C1 segment of cervical spinal cord (tissue), 14 donors: Measurements from ENCODE around the gene BHLHA9.

Experiments
- DNase-seq, 14 donors: peaks; one replicate each; lab custom pipeline; 2025; lab: John Stamatoyannopoulos, UW

Gene BHLHA9

DNA sequence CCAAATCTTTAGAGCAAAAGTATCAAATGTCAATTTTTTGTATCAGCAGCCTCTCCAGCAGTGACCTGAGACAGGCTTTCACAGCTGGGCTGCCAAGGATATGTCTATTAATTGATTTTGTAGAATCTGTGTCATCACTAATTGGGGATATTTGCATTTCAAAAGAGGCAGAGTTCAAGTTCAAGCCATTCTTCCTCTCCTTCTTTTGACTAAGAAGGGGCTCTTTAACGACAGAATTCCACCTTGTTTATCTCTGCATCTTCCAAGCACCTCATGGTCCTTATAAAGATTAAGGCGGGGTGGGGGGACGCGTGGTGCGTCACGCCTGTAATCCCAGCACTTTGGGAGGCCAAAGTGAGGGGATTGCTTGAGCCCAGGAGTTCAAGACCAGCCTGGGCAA lies 15.2 kb upstream of the BHLHA9 start:
- no peak for DNase-seq

DNA sequence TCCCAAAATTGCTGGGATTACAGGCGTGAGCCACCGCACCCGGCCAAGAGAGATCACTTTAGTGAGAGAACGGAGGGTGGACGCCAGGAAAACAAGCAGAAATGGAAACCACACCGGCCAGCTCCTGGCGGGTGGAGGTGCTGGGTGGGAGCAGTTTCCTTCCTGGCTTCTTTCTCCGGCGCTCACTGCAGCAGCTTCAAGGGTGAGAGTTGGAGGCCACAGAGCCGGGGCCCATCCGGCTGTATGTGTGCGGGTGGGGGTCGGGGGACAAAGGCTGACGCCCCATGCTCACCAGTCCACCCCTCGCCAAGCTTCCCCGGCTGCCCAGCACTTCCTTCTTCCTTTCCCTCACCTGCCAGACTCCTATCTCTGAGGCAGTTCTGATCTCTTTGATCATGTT lies 13.5 kb upstream of the BHLHA9 start:
- DNase-seq, result no peak

DNA sequence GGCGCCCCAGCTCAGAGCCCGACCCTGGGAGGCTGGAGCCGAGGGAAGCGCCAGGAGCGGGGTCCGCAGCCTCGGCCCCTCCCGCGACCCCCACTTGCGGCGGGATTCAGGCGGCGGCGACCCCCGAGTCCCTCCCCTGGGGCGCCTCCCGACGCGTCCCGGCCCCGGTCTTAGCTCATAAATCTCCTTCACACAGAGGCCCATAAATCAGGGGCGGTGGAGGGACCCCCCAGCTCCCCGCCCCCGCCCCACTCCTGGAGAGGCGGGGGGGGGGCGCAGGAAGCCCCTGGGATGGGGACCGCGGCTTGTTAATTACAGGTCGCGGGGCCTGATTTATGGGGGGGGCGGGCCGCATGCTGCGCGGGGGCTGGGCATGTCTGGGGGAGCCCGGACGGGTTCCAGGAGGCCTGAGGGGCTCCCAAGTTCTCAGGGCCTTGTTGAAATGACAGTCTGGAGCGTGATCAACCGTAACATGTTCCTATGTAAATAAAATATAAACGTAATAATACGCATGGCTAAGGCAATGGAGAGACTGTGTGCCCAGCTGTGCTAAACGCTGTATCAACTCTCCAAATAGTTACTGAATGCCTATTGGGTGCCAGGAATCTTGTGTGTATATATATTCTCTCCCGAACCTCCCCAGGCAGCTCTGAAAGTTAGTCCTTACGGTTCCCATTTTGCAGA lies 10.0 kb upstream of the BHLHA9 start:
- no peak for DNase-seq

DNA sequence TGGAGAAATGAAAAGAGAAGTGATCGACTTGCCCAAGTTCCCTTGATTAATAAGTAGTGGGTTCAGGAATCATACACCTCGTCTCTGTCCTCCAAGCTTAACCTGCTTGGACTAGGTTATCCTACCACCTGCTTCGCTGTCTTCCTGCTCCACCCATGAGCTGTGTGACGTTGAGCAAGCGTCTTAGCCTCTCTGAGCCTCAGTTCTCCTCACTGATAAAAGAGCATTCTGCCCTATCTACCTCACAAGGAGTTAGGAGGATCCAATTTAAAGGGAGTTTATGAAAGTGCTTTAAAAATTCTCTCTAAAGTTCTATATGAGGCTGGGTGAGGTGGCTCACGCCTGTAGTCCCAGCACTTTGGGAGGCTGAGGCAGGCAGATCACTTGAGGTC lies 9.5 kb upstream of the BHLHA9 start:
- no peak for DNase-seq

DNA sequence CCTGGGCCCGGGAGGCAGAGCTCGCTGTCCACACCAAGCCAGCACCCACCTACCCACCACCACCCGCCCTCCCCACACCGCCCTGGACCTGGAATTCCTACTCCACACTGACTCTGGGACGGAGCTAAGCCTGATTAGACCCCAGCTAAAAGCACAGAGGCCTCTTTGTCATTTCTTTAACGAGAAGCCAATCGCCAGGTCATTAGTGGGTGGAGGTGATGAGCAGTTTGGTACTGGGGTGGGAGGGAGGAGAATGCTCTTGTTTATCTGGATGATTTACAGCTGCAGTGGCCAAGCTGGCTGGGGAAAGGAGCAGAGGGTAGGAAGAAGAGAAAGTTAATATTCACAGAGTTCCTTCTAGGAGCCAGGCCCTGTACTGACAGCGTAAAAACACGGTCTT lies 6.0 kb upstream of the BHLHA9 start:
- no peak for DNase-seq

DNA sequence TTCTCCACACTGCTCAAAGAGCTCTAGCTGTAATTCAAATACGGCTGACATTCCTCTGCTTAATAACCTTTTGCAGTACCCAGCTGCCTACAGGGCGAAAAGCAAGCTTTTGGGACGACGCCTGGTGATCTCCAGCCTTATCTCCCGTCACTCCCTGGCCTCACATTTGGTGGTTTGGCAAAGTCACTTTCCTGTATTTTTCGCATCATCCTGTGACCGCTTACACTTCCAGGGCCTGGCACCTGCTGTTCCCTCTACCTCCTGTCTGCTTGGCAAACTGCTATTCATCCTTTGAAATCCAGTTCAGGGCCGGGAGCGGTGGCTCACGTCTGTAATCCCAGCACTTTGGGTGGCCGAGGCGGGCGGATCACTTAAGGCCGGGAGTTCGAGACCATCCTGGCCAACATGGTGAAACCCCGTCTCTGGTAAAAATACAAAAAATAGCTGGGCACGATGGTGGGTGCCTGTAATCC lies 2.7 kb upstream of the BHLHA9 start:
- DNase-seq, result peak in 1 of 14 donors; percentile 84

DNA sequence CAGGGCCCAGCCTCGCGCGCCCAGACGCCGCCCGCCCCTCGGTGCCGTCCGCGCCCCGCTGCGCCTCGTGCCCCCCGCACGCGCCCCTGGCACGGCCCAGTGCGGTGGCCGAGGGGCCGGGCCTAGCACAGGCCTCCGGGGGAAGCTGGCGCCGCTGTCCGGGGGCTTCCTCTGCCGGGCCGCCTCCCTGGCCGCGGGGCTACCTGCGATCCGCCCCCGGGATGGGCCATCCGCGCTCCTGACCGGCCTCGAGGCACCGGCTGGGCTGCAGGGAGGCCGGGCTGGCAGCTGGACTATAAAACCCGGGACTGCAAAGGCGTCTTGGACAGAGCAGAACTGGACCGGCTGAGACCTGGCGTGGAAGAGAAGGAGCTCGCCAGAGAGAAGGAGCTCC lies 783 bp downstream of the BHLHA9 start:
- DNase-seq, result no peak

DNA sequence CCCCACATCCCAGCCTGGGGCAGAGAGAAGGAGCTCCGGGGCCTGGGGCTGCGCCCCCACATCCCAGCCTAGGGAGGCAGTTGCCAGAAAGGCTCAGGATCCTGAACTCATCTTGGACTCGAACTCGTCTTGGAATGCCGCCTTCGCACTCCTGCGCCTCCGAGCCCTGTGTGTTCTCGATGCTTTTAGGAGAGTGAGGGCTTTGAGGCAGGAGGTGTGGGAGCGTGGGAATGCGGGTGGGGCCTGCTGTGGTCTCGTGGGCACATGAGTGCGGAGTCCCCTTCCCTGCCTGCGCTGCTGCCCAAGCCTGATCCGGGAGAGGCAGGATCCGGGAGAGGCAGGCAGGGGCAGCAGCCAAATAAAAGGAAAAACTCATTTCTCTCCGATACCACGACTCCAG lies 1.2 kb downstream of the BHLHA9 start:
- no peak for DNase-seq

DNA sequence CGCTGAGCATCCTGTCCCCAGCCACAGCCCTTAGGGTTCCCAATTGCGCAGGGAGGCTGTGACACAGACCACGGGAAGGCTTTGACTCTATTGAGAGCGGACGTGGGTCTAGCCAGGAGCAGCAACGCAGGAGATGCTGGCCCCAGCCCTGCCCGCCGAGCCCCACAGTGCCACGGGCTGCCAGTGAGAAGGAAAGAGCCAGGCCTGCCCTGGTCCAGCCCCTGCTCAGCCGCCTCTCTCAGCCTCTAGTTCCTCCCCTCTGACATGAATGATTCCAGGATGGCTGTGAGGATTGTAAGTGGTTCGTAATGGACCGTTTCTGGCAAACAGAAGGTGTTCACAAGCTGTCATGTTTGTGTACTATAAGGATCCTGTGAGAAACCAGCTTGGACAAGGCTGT lies 2.5 kb downstream of the BHLHA9 start:
- no peak for DNase-seq

DNA sequence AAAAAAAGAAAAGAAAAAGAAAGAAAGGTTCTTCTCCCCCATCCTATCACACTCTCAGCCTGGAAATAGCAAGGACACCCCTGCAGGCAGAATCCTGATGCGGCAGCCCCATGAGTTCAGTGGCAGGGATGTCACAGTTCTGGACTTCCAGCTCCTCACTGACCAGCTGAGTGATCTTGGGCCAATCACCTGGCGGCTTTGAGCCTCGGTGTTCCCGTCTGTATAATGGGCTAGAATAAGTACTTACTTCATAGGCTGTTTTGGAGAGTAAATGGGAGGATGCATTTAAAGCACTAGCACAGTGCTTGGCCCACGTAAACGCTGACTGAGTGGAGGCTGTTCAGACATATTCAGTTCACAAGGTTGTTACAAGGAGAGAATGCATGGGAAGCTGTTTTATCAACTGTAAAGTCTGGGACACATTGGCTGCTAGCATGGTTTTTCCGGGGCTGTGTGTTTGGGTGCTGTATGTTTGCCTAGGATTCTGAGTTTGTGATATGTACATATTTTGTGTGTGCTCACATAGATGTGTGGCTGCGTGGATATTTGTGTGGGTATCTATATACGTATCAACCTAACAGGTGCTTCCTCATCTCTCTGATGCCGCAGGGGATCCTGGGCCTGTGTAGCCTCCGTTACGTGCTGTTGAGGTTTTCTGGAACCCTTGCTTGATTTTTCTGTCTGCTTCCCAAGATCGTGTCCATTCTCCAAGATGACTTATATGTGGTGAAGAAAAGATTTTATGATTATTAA lies 3.4 kb downstream of the BHLHA9 start:
- no peak for DNase-seq

DNA sequence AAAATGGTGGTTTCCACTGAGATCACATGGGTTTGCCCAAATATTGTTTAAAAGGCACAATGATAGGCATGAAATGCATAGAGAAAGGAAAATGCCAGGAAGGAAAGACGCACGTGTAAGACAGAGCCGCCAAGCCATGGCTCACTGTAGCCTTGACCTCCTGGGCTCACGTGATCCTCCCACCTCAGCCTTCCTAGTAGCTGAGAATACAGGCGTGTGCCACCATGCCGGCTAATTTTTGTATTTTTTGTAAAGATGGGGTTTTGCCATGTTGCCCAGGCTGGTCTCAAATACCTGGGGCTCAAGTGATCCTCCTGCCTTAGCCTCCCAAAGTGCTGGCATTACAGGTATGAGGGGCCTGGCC lies 4.0 kb downstream of the BHLHA9 start:
- DNase-seq, result no peak

DNA sequence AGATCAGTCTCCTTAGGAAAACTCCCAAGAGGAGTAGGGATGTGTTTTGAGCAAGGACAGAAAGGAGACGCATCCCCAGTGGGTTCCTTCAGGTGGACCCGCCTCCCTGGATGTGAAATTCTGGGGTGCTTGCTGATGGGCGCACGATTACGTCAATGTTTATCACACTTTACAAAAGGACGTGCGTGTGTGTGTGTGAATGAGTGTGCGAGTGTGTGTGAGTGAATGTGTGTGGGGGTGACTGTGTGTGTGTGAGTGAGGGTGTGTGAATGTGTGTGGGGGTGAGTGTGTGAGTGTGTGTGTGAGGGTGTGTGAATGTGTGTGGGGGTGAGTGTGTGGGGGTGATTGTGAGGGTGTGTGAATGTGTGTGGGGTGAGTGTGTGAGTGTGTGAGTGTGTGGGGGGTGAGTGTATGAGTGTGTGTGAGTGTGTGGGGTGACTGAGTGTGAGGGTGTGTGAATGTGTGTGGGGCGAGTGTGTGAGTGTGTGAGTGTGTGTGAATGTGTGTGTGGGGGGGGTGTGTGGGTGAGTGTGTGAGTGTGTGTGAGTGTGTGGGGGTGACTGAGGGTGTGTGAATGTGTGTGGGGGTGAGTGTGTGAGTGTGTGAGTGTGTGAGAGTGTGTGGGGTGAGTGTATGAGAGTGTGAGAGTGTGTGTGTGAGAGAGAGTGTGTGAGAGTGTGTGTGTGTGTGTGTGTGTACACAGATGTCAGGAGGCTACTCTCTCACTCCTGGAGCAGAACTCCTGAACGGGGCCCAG lies 5.1 kb downstream of the BHLHA9 start:
- DNase-seq, result no peak

DNA sequence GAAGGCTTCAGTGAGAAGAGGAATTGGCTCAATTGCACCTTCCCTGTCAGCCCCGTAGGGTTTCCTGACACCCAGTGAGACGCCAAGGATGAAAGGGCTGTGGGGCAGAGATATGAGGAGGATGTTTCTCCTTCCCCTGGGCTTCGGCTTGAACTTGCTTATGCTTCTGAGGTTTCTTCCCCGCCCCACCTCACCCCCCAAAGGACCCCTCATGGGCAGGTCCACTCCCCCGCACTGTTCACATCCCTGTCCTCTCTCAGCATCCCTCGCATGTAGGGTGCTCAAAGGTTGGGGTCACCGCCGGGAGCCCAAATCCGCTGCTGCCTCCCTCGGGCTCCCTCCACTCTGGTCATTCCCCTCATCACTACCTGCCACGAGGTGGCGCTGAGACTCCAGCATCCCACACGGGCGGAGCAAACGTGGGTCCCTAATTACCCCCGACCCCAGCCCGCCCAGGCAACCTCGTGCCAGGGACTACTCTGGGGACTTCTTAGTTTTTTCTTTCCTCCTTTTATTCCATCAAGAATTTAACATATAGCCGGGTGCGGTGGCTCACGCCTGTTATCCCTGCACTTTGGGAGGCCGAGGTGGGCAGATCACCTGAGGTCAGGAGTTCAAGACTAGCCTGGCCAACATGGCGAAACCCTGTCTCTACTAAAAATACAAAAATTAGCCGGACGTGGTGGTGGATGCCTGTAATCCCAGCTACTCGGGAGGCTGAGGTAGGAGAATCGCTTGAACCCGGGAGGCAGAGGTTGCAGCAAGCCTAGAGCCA lies 5.9 kb downstream of the BHLHA9 start:
- DNase-seq, result peak in 9 of 14 donors; percentile 4 to 41 (median 11)

DNA sequence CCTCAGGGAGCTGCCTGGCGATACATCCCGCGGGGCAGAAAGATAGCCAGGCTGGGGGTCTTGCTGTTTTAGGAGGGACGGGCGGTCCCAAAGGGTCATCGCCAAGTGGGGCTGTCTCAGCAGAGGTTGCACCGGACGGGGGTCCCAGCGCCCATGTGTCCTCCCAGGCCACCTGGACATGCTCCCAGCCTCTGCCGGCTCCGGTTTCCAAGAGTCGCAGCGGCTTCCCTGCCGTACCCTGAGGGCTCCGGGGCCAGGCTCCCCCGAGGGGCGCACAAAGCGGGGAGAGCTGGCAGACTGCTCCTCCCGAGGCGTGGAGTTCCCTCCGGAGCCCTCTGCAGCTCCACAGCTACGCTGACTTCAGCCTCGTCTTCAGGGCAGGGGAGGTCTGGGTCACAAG lies 10.4 kb downstream of the BHLHA9 start:
- no peak for DNase-seq

DNA sequence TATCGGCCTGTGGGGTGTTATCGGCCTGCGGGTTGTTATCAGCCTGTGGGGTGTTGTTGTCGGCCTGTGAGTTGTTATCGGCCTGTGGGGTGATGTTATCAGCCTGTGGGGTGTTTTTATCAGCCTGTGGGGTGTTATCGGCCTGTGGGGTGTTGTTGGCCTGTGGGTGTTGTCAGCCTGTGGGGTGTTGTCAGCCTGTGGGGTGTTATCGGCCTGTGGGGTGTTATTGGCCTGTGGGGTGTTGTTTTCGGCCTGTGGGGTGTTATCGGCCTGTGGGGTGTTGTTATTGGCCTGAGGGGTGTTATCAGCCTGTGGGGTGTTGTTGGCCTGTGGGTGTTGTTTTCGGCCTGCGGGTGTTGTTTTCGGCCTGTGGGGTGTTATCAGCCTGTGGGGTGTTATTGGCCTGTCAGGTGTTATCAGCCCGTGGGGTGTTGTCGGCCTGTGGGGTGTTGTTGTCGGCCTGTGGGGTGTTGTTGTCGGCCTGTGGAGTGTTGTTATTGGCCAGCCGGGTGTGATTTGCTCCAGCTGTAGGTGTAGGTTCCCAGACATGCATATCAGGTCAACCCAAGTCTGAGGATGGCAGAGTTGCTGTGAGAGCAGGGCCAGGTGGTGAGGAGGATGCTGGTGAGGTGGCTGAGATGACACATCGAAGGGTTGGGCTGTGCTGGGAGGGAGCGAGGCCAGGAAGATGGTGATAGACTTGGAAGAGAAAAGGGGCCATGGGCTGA lies 16.3 kb downstream of the BHLHA9 start:
- no peak for DNase-seq

DNA sequence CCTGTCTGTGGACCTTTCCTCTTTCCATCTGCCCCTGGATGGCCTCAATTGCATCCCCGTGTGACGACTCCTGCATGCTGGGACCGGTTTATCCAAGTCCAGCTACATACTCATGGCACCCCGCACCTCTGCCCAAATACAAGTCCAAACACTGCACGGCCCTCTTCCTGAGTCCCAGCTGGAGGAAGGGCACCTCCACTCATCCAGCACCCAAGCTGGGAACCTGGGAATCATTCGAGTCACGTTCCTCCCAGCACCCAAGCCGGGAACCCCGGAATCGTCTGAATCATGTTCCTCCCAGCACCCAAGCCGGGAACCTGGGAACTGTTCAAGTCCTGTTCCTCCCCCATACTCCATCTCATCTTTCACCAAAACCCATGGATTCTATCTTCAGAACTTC lies 19.5 kb downstream of the BHLHA9 start:
- no peak for DNase-seq

DNA sequence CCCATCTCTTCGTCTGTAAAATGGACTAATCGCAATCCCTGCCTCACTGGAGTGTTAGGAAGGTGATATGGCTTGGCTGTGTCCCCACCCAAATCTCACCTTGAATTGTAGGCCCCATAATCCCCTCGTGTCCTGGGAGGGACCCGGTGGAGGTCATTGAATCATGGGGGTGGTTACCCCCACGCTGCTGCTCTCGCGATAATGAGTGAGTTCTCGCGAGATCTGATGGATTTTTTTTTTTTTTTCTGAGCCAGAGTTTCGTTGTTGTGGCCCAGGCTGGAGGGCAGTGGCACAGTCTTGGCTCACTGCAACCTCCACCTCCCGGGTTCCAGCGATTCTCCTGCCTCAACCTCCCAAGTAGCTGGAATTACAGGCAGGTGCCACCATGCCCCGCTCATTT lies 20.4 kb downstream of the BHLHA9 start:
- DNase-seq, result no peak

DNA sequence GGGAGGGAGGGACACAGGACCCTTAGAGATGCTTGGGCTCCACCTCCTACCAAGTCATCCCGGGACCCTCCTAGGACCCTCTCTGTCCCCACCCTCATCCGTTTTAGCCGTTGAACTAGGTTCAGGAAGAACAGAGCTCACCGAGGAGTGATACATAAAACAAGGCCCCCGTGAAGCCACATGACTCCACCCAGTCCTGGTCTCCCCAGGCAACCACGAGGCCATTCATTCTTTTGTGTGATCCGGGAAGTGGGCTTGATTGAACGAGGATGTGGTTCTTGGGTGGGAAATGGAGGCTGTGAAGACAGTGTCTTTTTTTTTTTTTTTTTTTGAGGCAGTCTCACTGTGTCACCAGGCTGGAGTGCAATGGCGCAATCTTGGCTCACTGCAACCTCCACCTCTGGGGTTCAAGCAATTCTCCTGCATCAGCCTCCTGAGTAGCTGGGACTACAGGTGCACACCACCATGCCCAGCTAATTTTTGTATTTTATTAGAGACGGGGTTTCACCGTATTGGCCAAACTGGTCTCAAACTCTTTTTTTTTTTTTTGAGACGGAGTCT lies 24.0 kb downstream of the BHLHA9 start:
- no peak for DNase-seq

DNA sequence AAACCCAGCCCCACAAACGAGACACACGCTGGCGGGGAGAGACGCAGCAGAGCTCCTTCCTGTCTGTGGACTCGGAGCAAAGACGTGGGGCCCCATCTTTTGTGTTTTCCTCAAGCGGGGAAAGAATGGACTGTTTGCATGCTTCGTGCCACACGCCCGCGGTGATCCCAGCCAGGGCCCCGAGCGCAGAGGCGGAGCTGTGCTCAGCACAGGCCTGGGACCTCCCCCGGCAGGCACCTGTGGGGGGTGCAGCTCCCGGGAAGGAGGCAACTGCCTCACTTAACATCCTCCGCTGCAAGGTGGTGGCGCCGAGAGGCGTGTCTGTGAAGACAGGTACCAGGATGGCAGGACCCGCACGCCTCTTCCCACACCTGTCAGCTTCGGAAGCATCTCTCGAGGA lies 28.4 kb downstream of the BHLHA9 start:
- no peak for DNase-seq

DNA sequence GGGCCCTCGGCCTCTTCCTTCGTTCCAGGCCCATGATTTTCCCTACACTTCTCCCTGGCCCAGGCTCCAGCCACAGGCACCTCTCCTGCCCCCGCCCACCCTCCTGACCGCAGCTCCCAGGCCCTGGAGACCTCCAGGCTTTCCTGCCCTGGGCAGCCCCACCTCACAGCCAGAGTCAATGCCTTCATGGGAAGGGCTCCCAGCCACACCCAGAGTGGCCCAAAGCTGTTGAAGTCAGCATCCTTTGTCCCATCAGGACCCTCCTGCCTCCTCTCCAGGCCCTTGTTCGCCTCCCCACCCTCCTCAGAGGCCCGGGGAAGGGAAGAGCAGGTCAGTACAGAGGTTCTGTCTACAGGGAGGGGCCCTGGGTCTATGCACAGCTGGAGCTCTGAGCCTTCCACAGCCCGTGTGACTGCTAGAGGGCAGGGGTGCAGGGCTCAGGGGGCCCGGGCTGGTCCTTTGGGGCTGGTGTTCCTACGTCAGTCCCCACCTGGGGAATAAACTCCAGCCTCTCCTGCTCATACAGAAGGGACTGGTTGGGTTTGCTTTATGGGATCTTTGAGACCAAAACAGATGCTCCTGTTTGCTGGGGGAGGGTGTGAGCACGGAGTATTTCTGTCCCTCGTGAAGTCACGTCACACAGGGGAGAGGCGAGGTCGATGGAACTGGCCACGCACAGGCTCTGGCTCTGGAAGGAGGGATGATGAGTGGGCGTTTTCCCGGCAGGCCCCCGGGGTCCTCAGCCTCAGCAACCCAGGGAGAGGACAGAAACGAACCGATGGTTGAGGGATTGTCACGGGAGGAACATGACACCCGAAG lies 29.5 kb downstream of the BHLHA9 start:
- no peak for DNase-seq
